GM04504 (cell line): Measurements from ENCODE around the gene HGD.
A peak's percentile ranks its signal among the peaks of the same experiment; 100 is the strongest.
"Not testable (repeated sequence)": the region's sequence is repeated elsewhere in the genome, so short reads cannot be mapped to it uniquely, and the experiment has no call there.

ENCODE experiments used
- DNase-seq: peaks from one replicate; pipeline ENCODE4 v3.0.0-alpha.2; 2012; ENCODE audit warnings: low read depth

HGD gene, protein sequence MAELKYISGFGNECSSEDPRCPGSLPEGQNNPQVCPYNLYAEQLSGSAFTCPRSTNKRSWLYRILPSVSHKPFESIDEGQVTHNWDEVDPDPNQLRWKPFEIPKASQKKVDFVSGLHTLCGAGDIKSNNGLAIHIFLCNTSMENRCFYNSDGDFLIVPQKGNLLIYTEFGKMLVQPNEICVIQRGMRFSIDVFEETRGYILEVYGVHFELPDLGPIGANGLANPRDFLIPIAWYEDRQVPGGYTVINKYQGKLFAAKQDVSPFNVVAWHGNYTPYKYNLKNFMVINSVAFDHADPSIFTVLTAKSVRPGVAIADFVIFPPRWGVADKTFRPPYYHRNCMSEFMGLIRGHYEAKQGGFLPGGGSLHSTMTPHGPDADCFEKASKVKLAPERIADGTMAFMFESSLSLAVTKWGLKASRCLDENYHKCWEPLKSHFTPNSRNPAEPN

DNA sequence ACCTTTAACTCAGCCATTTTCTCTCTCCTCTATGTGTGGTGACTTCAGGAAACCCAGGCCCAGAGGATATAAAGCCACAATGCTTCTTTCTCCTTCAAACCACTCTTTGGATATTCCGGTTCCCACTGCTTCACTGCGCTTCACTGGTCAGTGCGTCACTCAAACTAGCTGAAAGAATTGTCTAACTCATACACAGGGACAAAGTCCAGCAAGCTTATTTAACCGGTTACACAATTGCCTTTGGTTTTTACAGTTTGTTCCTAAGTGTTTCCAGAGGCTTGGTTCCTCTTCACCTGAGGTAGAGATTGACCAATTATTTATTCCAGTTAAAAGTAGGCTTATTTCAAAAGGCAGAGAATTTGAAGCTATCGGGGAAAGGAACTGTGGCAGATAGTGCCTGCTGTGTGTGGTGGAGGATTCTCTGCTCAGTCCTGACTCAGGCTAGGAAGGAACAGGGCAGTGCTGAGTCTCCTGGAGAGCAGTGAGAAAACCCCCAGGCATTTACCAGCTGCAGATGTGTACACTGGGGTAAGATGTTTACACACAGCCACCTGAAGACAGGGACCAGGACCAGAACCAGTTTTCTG lies at the start of gene HGD:
TSS of gene HGD (minus strand) at position 145 of the 587 bp plus-strand sequence. CDS start at position 17, 128 bp downstream.
- no peak for DNase-seq

DNA sequence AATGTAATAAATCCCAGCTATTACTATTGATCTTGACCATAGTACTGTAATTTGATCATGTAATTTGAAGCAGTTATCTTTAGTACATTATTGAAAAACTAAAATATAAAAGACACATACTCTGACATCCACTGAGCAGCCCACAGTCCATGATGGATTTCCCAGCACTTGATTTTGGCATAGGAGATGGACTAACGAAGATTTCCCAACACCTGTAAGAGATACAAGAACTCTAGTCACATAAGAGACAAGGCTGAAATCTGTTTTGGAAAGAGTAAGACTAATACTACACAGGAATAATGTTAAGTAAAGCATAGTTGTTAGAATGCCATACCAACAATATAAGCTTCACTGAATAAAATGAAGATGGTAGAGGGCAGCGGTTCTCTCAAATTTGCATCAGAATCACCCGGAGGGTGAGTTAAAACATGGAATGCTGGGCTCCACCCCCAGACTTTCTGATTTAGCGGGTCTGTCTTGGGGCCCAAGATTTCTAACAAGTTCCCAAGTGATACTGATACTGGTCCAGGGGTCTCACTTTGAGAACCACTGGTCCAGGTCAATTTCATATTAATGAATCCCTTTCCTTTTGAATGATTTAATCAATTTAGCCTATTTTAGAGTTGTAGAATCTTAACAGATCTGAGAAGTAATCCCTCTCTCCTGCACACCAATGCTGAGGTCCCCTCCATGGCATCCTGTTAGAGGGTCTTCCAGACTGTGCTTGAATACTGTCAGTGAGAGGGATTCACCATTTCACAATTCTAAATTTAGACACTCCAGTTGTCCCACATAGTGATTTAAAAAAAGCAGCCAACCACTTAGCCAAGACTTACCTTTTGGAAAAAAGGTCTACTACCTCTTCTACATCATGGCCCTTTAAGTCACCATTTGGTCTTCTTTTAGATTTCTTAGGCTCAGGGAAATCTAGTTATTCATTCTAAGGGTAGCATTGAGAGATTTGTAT lies 48.8 kb upstream of the HGD start:
- DNase-seq: no peak

DNA sequence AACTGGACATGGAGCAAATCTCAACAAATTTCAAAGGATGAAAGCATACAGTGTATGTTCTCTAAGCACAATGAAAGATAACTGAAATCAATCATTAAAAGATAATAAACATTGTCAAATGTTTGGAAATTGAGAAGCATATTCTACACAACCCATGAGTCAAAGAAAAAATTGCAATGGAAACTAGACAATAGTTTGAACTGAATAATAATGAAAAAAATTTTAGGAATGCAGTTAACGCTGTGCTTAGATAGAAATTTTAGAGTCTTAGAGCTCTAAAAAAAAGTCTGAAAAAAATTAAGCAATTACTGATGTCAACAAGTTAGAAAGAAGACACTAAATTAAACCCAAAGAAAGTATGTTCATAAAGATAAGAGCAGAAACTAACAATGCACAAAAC lies 44.8 kb upstream of the HGD start:
- DNase-seq: no peak

DNA sequence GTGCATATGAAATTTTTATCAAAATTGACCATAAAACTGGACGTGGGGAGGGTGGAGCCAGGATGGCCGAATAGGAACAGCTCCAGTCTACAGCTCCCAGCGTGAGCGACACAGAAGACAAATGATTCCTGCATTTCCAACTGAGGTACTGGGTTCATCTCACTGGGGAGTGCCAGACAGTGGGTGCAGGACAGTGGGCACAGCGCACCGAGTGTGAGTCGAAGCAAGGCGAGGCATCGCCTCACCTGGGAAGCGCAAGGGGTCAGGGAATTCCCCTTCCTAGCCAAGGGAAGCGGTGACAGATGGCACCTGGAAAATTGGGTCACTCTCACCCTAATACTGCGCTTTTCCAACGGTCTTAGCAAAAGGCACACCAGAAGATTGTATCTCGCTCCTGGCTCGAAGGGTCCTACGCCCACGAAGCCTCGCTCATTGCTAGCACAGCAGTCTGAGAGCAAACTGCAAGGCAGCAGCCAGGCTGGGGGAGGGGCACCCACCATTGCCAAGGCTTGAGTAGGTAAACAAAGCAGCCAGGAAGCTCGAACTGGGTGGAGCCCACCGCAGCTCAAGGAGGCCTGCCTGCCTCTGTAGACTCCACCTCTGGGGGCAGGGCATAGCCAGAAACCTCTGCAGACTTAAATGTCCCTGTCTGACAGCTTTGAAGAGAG lies 37.3 kb upstream of the HGD start:
- not testable (repeated sequence) for DNase-seq

DNA sequence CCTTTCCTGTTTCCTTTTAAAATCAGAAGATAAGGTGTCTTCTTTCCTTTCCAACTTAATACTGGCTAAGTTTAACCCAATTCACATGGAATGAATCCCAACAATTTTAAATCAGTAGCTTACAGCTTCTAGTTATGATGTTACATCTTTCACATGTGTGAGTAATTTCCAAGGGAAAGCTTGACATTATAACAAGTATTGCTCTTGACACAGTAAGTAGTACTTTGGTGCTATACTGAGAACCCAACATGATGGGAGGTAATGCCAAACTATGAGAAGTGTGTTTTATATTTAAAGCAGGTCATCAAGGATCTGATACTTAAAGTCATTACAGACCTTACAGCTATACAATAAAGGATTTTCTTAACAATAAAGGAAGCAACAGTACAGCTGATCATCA lies 31.2 kb upstream of the HGD start:
- no peak for DNase-seq

DNA sequence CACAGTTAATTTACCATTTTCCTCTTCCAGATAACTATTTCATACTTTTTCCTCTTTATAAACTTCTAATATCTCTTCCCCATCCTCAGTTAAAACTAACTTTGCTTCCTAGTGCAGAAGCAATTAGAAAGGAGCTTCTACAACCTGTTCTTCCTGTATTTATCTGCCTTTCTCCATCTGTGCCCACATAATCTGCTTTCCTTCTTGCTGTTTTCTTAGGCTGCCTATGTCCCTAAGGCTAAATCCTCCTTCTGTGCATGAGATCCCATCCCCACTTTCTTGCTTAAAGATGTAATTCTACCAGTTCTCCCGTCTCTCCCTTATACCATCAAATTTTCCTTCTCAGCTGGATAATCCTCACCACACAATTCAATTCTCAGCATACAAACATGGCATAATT lies 28.3 kb upstream of the HGD start:
- DNase-seq: no peak

DNA sequence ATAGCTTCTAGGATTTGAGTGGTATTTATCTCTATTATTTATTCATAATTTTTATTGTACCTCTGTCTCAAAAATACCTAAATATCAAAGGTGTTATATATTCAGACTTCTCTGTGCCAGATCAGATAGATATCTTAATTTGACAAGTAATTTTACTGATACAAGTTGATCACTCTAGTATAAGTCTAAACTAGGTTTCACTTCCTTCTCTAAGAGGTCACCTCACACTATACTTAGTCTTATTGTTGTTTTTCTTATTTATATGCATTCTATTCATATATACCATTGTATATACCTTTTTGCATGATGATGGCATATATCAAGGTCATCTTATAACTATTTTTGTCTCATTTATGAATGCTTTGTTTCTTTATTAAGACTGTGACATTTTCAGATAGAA lies 26.4 kb upstream of the HGD start:
- no peak for DNase-seq

DNA sequence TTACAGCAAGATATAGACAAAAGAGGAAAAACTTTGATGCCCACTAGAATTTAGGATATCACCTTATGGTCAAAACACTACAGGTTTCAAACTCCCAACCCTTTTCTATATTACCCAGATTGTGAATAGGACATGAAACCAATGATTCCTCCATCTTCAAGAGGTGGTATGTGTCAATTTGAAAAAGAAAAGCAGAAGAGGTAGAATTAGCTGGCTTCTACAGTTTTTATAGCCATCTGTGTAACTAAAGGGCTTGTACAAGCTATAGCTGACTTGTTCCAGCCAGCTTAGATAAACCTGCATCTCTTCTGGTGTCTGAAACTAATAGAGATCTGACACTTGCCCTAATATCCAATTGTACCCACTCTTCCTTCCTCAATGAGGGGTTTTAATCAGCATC lies 24.9 kb upstream of the HGD start:
- DNase-seq: no peak

DNA sequence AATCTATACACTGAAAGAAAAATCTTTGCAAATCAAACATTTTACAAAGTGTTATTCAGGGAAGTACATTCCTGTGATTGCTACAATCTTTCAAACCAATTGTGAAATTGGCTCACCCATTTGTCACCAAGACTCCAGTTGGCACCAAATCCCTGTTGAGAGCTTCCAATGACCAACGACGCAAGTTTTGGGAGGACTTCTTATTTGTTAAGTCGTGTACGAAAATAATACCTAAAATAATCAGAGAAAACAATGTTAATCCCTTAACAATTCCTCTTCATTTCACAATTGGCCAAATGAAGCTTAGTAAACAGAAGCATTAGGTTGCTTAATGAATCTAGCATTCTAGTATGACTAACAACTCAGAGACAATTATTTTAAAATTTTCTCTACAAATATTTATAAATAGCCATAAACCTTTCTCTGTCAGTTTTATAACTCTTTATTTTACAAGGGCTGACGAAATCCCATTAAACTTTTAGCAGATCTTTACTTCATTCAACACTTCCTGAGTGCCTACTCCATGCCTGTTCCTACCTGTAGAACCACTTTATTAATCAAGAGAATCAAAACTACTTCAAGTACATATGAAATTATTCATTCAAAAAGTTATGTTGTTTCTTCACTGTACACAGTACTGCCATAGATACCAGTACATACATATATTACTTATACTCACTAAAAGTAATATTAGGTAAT lies 24.0 kb upstream of the HGD start:
- no peak for DNase-seq

DNA sequence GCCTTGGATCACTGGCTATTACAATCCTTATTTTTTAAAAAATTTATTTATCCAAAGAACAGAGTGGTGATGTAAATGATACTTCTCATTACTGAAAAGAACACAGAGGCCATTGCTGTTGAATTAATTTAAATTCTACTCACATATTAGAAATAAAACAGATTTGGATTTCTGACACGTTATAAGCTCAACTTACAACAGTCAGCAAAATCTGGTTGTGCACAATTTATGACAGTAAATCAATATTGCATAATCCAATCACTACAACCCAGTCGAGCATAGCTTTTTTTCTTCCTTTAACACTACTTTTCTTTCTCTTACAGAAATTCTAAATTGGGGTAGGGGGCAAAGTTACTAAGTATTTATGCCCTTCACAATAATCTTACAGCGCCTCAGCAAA lies 17.3 kb upstream of the HGD start:
- no peak for DNase-seq

DNA sequence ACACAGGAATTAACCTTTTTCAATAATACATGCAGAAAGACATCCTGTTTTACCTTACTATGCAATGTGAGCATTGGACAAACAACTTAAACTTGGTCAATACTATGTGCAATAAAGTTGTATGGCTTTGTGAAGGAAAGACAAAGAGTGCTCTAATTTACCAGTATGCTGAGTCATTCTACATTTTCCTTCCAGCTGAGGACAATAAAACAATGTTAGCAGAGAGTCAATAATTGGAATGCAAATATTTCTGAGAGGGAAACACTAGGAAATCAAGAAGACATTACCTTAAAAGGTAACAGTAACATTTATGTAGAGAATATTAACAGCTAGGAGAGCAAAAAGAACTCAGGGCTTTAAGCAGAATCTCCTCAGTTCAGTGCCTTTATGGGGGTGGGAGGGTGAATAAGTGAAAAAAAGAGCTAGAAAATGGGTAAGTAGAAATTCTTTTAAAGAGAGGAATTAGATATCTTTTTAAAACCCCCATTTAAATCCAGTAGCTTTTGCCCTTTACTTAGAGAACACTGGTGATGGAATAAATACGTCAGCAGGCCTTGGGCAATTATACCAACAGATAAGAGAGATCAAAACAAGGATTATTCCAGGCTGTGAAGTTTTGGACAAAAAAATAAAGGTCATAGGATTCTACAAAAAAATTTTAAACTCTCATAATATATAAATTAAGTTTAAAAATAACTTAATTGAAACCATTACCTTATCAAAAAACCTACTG lies 11.6 kb upstream of the HGD start:
- DNase-seq: peak; percentile 17

DNA sequence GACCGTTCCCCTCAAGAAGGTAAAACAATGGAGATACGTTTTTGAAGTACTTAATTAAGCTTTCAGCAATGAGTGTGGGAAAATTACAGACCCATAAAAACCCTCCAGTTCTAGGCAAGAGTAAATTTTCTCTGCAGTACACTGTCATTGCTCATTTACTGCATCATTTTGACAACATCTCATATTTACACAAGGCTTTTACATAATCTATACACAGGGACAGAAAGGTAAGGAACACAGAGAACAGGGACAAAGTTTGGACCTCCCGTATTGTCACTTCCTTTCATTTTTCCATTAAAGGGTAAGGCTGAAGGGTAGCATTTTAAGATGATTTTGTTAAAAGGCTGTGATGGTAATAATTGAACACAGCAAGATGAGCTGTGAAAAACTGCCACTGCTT lies 7.4 kb upstream of the HGD start:
- DNase-seq: no peak

DNA sequence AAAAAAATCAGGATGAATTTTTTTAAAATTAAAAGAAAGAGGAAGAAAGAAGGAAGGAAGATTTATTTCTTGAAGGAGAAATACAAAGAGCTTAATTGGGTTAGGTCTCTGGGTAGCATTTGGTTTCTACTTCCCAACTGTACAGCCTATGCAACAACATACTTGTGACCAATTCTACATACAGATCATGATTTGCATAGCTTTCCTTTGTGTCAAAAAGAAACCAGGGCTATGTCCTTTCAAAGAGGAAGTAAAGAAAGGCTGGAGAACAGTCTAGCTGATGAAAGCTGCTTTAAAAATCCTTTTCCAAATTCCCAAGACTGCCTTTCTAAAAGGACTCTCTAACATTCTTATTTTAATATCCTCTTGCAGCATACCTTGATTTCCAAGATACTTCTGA lies 6.1 kb upstream of the HGD start:
- DNase-seq: peak; percentile 14

DNA sequence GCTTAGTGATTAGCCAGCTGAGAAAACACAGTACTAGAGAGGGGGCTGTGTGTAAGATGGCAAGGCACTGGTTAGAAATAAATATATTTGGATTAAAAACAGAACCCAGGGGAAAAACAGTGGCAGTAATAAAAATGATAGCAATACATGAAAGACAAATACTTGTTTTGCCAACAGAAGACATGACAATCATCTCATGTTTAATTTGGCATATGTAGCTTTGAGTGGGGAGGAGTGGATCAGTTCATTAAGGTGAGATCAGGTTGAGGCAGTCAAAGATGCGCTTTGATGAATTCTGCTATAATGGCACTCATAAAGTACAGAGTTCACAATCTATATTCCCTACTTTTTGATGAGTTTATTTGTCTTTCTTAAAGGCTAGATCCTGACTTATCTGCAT lies 3.4 kb upstream of the HGD start:
- DNase-seq: no peak

DNA sequence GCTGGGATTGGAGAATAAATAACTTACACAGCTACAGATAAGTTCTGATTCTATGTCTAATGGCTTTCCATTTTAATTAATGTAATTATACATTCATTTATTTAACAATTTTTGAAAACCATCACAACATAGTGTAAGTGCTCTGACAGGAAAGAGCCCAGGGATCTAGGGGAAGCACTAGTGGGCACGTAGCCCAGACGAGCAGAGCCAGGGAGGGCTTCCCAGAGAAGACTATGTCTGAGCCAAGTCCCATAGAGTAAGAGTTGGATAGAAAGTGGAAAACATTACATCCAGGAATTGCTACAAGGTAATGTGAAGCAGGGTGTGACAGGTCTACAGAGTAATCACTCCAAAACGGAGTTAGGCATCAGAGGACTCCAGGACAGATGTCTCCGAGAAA lies 2.9 kb upstream of the HGD start:
- no peak for DNase-seq

DNA sequence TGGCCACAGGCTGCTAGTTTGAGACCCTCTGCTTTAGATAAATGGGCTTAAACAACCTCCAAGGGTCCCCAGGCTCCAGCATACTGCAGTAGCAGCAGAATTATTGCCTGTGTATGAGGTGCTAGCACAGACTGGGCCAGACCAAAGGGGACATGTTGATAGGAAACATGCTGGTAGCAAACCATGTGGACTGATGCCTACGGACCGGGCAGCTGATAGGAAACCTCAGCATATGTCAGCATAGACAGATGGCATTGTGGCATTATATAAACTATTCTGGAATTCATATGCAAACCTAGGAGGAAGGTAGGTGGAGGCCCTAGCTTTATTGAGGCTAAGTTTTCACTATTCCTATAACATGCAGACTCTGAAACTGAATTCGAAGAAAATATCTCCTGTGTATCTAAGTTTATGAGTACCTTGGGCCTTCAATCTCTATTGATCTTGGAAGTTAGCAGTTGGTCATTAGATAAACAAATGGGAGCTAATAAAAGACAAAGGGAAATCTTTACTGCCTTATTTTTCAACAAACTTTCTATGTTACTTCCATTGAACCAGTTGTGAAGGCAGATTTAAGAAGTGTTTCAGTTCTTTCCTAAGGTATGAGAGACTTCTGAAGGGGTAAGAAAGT lies 1.7 kb upstream of the HGD start:
- DNase-seq: no peak

DNA sequence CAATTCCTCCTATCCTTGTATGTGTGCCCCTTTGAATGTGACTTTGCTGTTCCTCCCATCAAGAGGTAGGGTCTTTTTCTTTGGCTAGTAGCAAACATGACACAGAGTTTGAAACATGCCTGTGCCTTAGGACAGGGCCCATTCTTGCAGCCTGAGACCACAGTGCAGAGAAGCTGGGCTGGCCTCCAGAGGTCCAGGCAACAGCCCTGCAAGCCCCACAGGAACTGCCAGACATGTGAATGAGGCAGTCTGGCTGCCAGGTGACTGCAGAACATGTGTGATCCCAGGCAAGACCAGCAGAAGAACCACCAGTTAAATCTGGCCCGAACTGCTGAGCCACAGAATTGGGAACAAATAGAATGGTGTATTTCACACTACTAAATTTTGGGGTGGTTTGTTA lies 1.2 kb upstream of the HGD start:
- peak; percentile 13 for DNase-seq

DNA sequence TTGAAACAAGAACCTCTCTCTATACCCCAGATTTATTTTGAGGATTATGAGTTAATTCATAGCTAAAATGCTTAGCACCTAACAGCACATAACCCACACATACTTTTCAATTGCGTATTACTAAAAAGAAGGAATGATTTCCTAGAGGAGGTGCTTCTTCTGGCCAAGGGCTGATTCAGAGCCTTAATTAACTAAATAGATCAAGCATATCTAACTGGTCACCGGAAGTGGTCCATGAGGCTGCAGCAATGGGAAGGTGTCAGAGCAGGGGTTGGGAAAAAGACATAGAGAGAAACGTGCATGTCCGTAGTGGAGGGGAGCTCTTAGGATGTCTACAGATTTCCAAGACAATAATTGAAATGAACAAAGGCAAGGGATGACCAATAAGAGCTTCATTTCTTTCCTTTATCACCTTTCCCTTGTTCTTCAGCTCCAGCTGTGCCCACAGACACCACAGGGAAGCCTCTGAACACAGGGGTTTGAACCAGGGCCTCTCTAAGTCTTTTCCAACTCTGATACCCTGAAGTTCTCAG lies 467 bp downstream of the HGD start:
- DNase-seq: no peak

DNA sequence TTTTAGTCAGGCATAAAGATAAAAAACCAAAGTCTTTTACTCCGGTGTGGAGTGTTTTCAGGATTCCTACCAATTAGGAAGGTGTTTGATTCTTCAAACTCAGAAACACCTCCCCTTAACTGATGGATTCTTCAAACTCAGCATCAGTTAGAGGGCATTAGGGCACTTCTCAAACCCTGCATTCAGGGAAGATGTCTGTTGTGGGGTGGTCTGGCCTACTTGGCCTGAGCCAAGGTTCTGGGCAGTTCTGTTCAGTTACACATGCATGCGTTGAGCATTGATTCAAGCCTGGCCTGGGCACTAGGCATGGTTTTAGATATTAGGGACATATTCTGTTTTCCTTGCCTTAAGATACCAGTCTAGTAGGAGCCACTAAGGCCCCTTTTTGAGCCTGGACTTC lies 1.0 kb downstream of the HGD start:
- DNase-seq: no peak
